Measurements from ENCODE around the gene FBXL2.
A peak's percentile ranks its signal among the peaks of the same experiment; 100 is the strongest.
"Not testable (repeated sequence)": the region's sequence is repeated elsewhere in the genome, so short reads cannot be mapped to it uniquely, and the experiment has no call there.

FBXL2 gene

DNA sequence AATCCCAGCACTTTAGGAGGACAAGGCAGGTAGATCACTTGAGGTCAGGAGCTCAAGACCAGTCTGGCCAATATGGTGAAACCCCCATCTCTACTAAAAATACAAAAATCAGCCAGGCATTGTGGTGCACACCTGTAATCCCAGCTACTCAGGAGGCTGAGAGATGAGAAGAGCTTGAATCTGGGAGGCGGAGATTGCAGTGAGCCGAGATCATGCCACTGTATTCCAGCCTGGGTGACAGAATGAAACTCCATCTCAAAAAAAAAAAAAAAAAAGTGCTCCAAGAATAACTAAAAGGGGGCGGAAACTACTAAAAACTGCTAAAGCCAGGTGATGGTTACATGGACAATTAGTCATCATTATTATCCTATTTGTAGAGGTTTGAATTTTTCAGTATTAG, 133.6 kb downstream of the FBXL2 start:
- not testable (repeated sequence) for H2AK5ac ChIP-seq (ENCODE audit: low read length); H3K79me2 ChIP-seq (ENCODE audit: control insufficient read depth, insufficient read depth, low read length); H3K56ac ChIP-seq (ENCODE audit: low read length); H3K4me1 ChIP-seq (ENCODE audit: control insufficient read depth, low read depth, low read length); H2BK120ac ChIP-seq (ENCODE audit: low read depth, low read length); DNase-seq; H4K8ac ChIP-seq (ENCODE audit: low read depth, low read length); H3K23ac ChIP-seq (ENCODE audit: low read length); H3K36me3 ChIP-seq (ENCODE audit: control insufficient read depth, insufficient read depth, low read length); H3K27me3 ChIP-seq (ENCODE audit: insufficient read depth, low read length, poor library complexity); H3K9ac ChIP-seq (ENCODE audit: low read length); H3K18ac ChIP-seq (ENCODE audit: low read length); H3K4ac ChIP-seq (ENCODE audit: low read depth, low read length); H2BK5ac ChIP-seq (ENCODE audit: low read length); H3K79me1 ChIP-seq (ENCODE audit: low read length); H3K4me2 ChIP-seq (ENCODE audit: low read length); H3K27ac ChIP-seq (ENCODE audit: low read depth, low read length); H4K5ac ChIP-seq (ENCODE audit: low read length); H3K4me3 ChIP-seq (ENCODE audit: low read length); H2BK15ac ChIP-seq (replicated peaks; ENCODE audit: low read depth)
- no CpG with 5 or more reads among the region's 3 CpGs for WGBS (ENCODE audit: extremely low coverage, insufficient coverage, low lambda C conversion rate)

DNA sequence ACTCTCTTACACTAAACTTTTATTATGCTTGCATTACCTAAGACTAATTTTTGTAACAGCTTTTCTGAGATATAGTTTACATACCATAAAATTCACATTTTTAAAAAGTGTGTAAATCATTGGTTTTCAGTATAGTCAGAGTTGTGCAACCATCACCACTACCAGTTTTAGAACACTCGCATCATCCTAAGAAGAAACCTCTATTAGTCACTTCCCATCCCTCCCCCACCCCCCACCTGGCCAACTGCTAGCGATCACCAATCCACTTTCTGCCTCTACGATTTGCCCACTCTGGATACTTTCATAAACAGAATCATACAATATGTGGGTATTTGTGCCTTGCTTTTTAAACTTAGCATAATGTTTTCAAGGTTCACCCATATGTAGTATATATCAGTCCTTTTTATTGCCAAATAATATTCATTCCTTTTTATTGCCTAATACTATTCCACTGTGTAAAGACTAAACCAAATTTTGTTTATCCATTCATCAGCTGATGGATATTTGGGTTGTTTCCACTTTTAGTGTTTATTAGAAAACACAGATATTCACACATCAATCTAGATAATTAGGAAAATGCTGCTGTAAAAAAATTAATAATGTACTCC, 139.9 kb downstream of the FBXL2 start:
- Histone ChIP-seq H3K36me3 (ENCODE audit: control insufficient read depth, insufficient read depth, low read length) (no peaks in the 10 kb centered on the region), H2BK15ac (replicated peaks; ENCODE audit: low read depth) (no peak overlapping the region), H3K23ac (ENCODE audit: low read length) (no peak overlapping the region), H3K4me2 (ENCODE audit: low read length) (no peak overlapping the region), H2BK5ac (ENCODE audit: low read length) (no peak overlapping the region), H3K4ac (ENCODE audit: low read depth, low read length) (no peak overlapping the region), H2AK5ac (ENCODE audit: low read length) (no peak overlapping the region), H3K4me3 (ENCODE audit: low read length) (no peak overlapping the region), H2BK120ac (ENCODE audit: low read depth, low read length) (no peak overlapping the region), H3K79me1 (ENCODE audit: low read length) (peaks cover 8% of the 10 kb centered on the region), H3K18ac (ENCODE audit: low read length) (no peak overlapping the region), H3K9ac (ENCODE audit: low read length) (no peak overlapping the region), H4K5ac (ENCODE audit: low read length) (no peak overlapping the region), H3K79me2 (ENCODE audit: control insufficient read depth, insufficient read depth, low read length) (peaks cover 2% of the 10 kb centered on the region), H3K56ac (ENCODE audit: low read length) (no peak overlapping the region), H3K27me3 (ENCODE audit: insufficient read depth, low read length, poor library complexity) (no peaks in the 10 kb centered on the region), H3K4me1 (ENCODE audit: control insufficient read depth, low read depth, low read length) (no peaks in the 10 kb centered on the region), H3K27ac (ENCODE audit: low read depth, low read length) (no peak overlapping the region), H4K8ac (ENCODE audit: low read depth, low read length) (no peak overlapping the region)
- no CpG with 5 or more reads among the region's 3 CpGs for WGBS (ENCODE audit: extremely low coverage, insufficient coverage, low lambda C conversion rate)
- no peak for DNase-seq

DNA sequence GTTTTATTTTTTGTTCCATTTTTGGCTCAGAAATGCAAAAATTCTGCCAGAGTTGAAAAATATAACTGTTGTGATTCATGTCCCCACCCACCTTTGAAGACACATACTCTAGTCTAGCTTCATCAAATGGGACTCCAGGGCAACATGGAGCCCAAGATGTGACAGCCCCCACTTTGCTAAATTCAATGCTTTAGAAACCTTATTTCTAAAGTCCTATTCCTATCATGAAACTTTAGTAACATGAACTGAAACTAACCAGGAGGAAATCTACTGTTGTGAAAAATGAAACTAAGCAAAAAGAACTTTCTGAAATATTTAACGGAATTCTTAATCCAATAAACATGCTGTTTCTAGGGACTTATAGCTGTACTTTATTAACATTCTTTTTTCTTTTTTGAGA, 142.7 kb downstream of the FBXL2 start:
- Histone ChIP-seq H3K4ac (ENCODE audit: low read depth, low read length) (no peak overlapping the region), H3K79me2 (ENCODE audit: control insufficient read depth, insufficient read depth, low read length) (peaks cover 4% of the 10 kb centered on the region), H3K23ac (ENCODE audit: low read length) (no peak overlapping the region), H2AK5ac (ENCODE audit: low read length) (no peak overlapping the region), H2BK15ac (replicated peaks; ENCODE audit: low read depth) (no peak overlapping the region), H3K27me3 (ENCODE audit: insufficient read depth, low read length, poor library complexity) (no peaks in the 10 kb centered on the region), H2BK120ac (ENCODE audit: low read depth, low read length) (no peak overlapping the region), H3K4me3 (ENCODE audit: low read length) (no peak overlapping the region), H3K4me1 (ENCODE audit: control insufficient read depth, low read depth, low read length) (no peaks in the 10 kb centered on the region), H3K18ac (ENCODE audit: low read length) (no peak overlapping the region), H3K56ac (ENCODE audit: low read length) (no peak overlapping the region), H3K9ac (ENCODE audit: low read length) (no peak overlapping the region), H2BK5ac (ENCODE audit: low read length) (no peak overlapping the region), H4K5ac (ENCODE audit: low read length) (no peak overlapping the region), H3K79me1 (ENCODE audit: low read length) (peaks cover 3% of the 10 kb centered on the region), H4K8ac (ENCODE audit: low read depth, low read length) (no peak overlapping the region), H3K27ac (ENCODE audit: low read depth, low read length) (no peak overlapping the region), H3K36me3 (ENCODE audit: control insufficient read depth, insufficient read depth, low read length) (no peaks in the 10 kb centered on the region), H3K4me2 (ENCODE audit: low read length) (no peak overlapping the region)
- WGBS (ENCODE audit: extremely low coverage, insufficient coverage, low lambda C conversion rate), result no CpG with 5 or more reads among the region's 1 CpG
- no peak for DNase-seq

DNA sequence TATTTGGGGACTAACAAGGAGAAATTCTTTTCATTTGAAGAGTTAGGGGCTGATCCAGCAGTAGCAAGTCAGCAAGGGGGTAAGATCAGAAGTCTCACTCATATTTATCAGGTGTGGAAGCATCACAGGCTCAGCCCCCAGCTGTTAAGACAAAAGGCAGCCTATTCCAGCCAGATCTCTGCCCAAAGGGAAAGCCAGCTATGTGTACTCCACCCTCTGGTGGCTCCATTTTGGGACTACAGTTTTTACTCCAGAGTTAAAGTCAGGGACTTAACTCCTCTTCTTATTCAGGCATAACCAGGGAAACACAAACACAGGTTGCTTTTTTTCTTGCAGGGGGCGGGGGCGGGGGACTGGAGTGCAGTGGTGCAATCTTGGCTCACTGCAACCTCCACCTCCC, 143.7 kb downstream of the FBXL2 start:
- Histone ChIP-seq H3K56ac (ENCODE audit: low read length) (no peak overlapping the region), H3K27ac (ENCODE audit: low read depth, low read length) (no peak overlapping the region), H3K4me2 (ENCODE audit: low read length) (no peak overlapping the region), H3K4ac (ENCODE audit: low read depth, low read length) (no peak overlapping the region), H2AK5ac (ENCODE audit: low read length) (no peak overlapping the region), H3K27me3 (ENCODE audit: insufficient read depth, low read length, poor library complexity) (no peaks in the 10 kb centered on the region), H2BK5ac (ENCODE audit: low read length) (no peak overlapping the region), H3K4me3 (ENCODE audit: low read length) (no peak overlapping the region), H3K36me3 (ENCODE audit: control insufficient read depth, insufficient read depth, low read length) (no peaks in the 10 kb centered on the region), H3K23ac (ENCODE audit: low read length) (no peak overlapping the region), H3K9ac (ENCODE audit: low read length) (no peak overlapping the region), H2BK15ac (replicated peaks; ENCODE audit: low read depth) (no peak overlapping the region), H4K5ac (ENCODE audit: low read length) (no peak overlapping the region), H3K4me1 (ENCODE audit: control insufficient read depth, low read depth, low read length) (peaks cover 4% of the 10 kb centered on the region), H3K18ac (ENCODE audit: low read length) (peak overlapping the region; percentile 51), H3K79me2 (ENCODE audit: control insufficient read depth, insufficient read depth, low read length) (peaks cover 7% of the 10 kb centered on the region), H4K8ac (ENCODE audit: low read depth, low read length) (no peak overlapping the region), H3K79me1 (ENCODE audit: low read length) (peaks cover 4% of the 10 kb centered on the region), H2BK120ac (ENCODE audit: low read depth, low read length) (no peak overlapping the region)
- peak; percentile 77 for DNase-seq
- no CpG with 5 or more reads among the region's 2 CpGs for WGBS (ENCODE audit: extremely low coverage, insufficient coverage, low lambda C conversion rate)

GRCh38 chr3:33424606-33425452, 147.6 kb downstream of the FBXL2 start:
- Histone ChIP-seq H4K5ac (ENCODE audit: low read length) (no peak overlapping the region), H2BK15ac (replicated peaks; ENCODE audit: low read depth) (no peak overlapping the region), H2AK5ac (ENCODE audit: low read length) (no peak overlapping the region), H3K27ac (ENCODE audit: low read depth, low read length) (no peak overlapping the region), H3K4me3 (ENCODE audit: low read length) (no peak overlapping the region), H3K23ac (ENCODE audit: low read length) (no peak overlapping the region), H3K79me2 (ENCODE audit: control insufficient read depth, insufficient read depth, low read length) (peaks cover 24% of the 10 kb centered on the region), H3K4ac (ENCODE audit: low read depth, low read length) (no peak overlapping the region), H3K4me1 (ENCODE audit: control insufficient read depth, low read depth, low read length) (peaks cover 14% of the 10 kb centered on the region), H2BK5ac (ENCODE audit: low read length) (no peak overlapping the region), H3K79me1 (ENCODE audit: low read length) (peaks cover 9% of the 10 kb centered on the region), H3K36me3 (ENCODE audit: control insufficient read depth, insufficient read depth, low read length) (no peaks in the 10 kb centered on the region), H3K4me2 (ENCODE audit: low read length) (no peak overlapping the region), H3K27me3 (ENCODE audit: insufficient read depth, low read length, poor library complexity) (no peaks in the 10 kb centered on the region), H3K18ac (ENCODE audit: low read length) (no peak overlapping the region), H3K9ac (ENCODE audit: low read length) (no peak overlapping the region), H4K8ac (ENCODE audit: low read depth, low read length) (no peak overlapping the region), H2BK120ac (ENCODE audit: low read depth, low read length) (no peak overlapping the region), H3K56ac (ENCODE audit: low read length) (no peak overlapping the region)
- DNase-seq, result no peak
- no CpG with 5 or more reads among the region's 10 CpGs for WGBS (ENCODE audit: extremely low coverage, insufficient coverage, low lambda C conversion rate)
